Measurements from ENCODE around the gene REPIN1.
"Not testable (repeated sequence)": the region's sequence is repeated elsewhere in the genome, so short reads cannot be mapped to it uniquely, and the experiment has no call there.

The REPIN1 gene

GRCh38 chr7:150376560-150376959 is 7.9 kb downstream of the REPIN1 start:
- DNase-seq (ENCODE audit: low read depth, low spot score) = no peak

- DNase-seq (ENCODE audit: low read depth, low spot score) = no peak
Measured at GRCh38 chr7:150377196-150377595, 8.6 kb downstream of the REPIN1 start.

GRCh38 chr7:150377635-150378034 is 9.0 kb downstream of the REPIN1 start:
- DNase-seq (ENCODE audit: low read depth, low spot score) = no peak

GRCh38 chr7:150378115-150378852 is 9.7 kb downstream of the REPIN1 start:
- DNase-seq (ENCODE audit: low read depth, low spot score) = peak; percentile 92

GRCh38 chr7:150378853-150379440 is 10.3 kb downstream of the REPIN1 start, which contains the start of gene ZNF775:
ZNF775 (plus strand) TSS chr7:150379330; CDS start chr7:150388471, 9,141 bp downstream.
- peak; percentile 75 for DNase-seq (ENCODE audit: low read depth, low spot score)

GRCh38 chr7:150379441-150380379 is 11.1 kb downstream of the REPIN1 start:
- no peak for DNase-seq (ENCODE audit: low read depth, low spot score)

GRCh38 chr7:150380463-150380862 is 11.8 kb downstream of the REPIN1 start:
- no peak for DNase-seq (ENCODE audit: low read depth, low spot score)

- DNase-seq (ENCODE audit: low read depth, low spot score) = no peak
Measured at GRCh38 chr7:150381096-150381495, 12.5 kb downstream of the REPIN1 start.

- DNase-seq (ENCODE audit: low read depth, low spot score) = no peak
Measured at GRCh38 chr7:150381785-150382122, 13.1 kb downstream of the REPIN1 start.

- DNase-seq (ENCODE audit: low read depth, low spot score) = no peak
Measured at GRCh38 chr7:150382123-150382843, 13.7 kb downstream of the REPIN1 start.

GRCh38 chr7:150382844-150383225 is 14.2 kb downstream of the REPIN1 start:
- no peak for DNase-seq (ENCODE audit: low read depth, low spot score)

GRCh38 chr7:150383710-150384397 is 15.2 kb downstream of the REPIN1 start:
- DNase-seq (ENCODE audit: low read depth, low spot score) = peak; percentile 95

GRCh38 chr7:150384406-150385301 is 16.0 kb downstream of the REPIN1 start:
- DNase-seq (ENCODE audit: low read depth, low spot score) = no peak

GRCh38 chr7:150385302-150385723 is 16.7 kb downstream of the REPIN1 start:
- DNase-seq (ENCODE audit: low read depth, low spot score) = no peak

- not testable (repeated sequence) for DNase-seq (ENCODE audit: low read depth, low spot score)
Measured at GRCh38 chr7:150385884-150386283, 17.3 kb downstream of the REPIN1 start.

- DNase-seq (ENCODE audit: low read depth, low spot score) = no peak
Measured at GRCh38 chr7:150388306-150388705, 19.7 kb downstream of the REPIN1 start.

GRCh38 chr7:150388709-150389531 is 20.3 kb downstream of the REPIN1 start:
- no peak for DNase-seq (ENCODE audit: low read depth, low spot score)

GRCh38 chr7:150389532-150389816 is 20.9 kb downstream of the REPIN1 start:
- no peak for DNase-seq (ENCODE audit: low read depth, low spot score)

- DNase-seq (ENCODE audit: low read depth, low spot score) = no peak
Measured at GRCh38 chr7:150390205-150390604, 21.6 kb downstream of the REPIN1 start.
